B cell (primary cell): ENCODE data around the gene LSMEM2.
"Not testable (repeated sequence)": the region's sequence is repeated elsewhere in the genome, so short reads cannot be mapped to it uniquely, and the experiment has no call there.

Experiments used
- EZH2 ChIP-seq: IDR thresholded peaks from 2 replicates; pipeline ENCODE4 v1.6.1; 2012; ENCODE audit warnings: borderline replicate concordance, low read depth, mild to moderate bottlenecking, moderate library complexity, low read length; ENCODE audit not compliant: insufficient read depth, poor library complexity, severe bottlenecking
- TF ChIP-seq, protein P1 (sequence below): fragments of 200-600 bp; IDR thresholded peaks from one replicate; pipeline ENCODE4 v1.8.0; 2022; ENCODE audit warnings: antibody characterized with exemption, mild to moderate bottlenecking

- TF ChIP-seq EZH2: not testable (repeated sequence)
- TF ChIP-seq, protein P1, sequence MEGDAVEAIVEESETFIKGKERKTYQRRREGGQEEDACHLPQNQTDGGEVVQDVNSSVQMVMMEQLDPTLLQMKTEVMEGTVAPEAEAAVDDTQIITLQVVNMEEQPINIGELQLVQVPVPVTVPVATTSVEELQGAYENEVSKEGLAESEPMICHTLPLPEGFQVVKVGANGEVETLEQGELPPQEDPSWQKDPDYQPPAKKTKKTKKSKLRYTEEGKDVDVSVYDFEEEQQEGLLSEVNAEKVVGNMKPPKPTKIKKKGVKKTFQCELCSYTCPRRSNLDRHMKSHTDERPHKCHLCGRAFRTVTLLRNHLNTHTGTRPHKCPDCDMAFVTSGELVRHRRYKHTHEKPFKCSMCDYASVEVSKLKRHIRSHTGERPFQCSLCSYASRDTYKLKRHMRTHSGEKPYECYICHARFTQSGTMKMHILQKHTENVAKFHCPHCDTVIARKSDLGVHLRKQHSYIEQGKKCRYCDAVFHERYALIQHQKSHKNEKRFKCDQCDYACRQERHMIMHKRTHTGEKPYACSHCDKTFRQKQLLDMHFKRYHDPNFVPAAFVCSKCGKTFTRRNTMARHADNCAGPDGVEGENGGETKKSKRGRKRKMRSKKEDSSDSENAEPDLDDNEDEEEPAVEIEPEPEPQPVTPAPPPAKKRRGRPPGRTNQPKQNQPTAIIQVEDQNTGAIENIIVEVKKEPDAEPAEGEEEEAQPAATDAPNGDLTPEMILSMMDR: not testable (repeated sequence)
These were observed 16.7 kb upstream of the LSMEM2 start for GRCh38 chr3:50262200-50262599.
